ENCODE measurements around the gene H2BK1.

DNA sequence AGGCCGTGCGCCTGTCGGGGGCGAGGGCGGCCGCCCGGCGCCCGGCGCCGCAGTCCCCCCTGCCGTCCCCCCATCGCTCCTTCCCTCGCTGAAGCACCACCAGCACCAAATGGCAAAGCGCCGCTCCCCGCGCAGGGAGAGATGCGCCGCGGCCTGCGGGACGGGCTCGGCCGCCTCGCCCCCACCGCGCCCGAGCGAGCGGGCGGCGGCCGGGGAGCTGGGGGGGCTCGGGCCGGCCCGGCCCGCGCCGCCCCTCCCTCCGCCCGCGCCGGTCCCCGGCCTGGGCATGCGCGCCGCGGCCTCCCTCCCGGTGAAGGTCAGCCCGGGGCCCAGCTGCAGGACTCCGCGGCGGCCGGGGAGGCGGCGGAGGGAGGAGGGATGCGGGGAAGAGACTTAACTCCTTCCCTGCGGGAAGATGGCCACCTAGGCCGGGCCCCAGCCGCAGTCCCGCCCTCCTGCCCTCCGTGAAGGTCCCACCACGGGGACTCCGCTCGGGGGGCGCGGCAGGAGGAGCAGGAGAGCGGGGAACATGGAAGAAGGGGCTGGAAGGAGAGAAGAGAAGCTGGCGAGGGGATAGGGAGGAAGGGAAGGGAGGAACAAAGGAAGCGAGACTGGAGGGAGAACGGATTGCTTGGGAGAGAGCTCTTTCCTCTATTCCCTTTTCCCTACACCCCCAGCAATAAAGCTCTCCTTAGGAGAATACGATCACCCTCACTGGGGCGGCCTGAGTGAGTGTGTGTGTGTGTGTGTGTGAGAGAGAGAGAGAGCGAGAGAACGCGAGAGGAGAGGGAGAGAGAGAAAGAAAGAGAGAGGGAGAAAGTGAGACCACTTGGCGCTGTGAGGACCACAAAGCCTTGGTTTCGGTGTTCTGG, 41.6 kb upstream of the H2BK1 start:
- TF ChIP-seq GATA2 (IDR thresholded peaks at IDR 0.05; ENCODE audit: low read depth, low read length), result no peak
- no peak for TF ChIP-seq GATA3 (IDR thresholded peaks at IDR 0.05; ENCODE audit: low read depth, low read length)

All from SH-SY5Y (cell line).